Vagina (tissue), 2 donors: ENCODE results near the gene TPST2. TPM values are rescaled to one million over a fixed set of nuclear protein-coding genes. Genes with fewer than 3 reads are reported as not detected.
A peak's percentile ranks its signal among the peaks of the same experiment; 100 is the strongest.

Source experiments
- DNase-seq, 2 donors: peaks; one replicate each; pipeline ENCODE4 v3.0.0-alpha.2; 2017; ENCODE audit errors: extremely low spot score in 2 of 2
- H3K27ac ChIP-seq: fragments of 200-600 bp; sonication (generic); one replicate; pipeline ENCODE4 v1.5.1; 2019
- H3K27me3 ChIP-seq: fragments of 200-600 bp; sonication (generic); one replicate; pipeline ENCODE4 v1.5.1; 2019
- H3K36me3 ChIP-seq, 2 donors: fragments of 200-600 bp; sonication (generic); one replicate each; pipeline ENCODE4 v1.5.1; 2017 to 2019
- H3K4me1 ChIP-seq: fragments of 200-600 bp; sonication (generic); one replicate; pipeline ENCODE4 v1.5.1; 2019
- H3K4me3 ChIP-seq, 2 donors: fragments of 200-600 bp; sonication (generic); 1 replicate in 1 of 2; 2 replicates in 1 of 2; pipeline ENCODE4 v1.5.1; 2016 to 2019
- H3K9me3 ChIP-seq: fragments of 200-600 bp; sonication (generic); one replicate; pipeline ENCODE4 v1.5.1; 2019
- POLR2A ChIP-seq, 2 donors: fragments of 450-650 bp; IDR thresholded peaks; one replicate each; pipeline ENCODE4 v1.6.1; 2017; ENCODE audit warnings: antibody characterized with exemption in 2 of 2, mild to moderate bottlenecking in 2 of 2, moderate library complexity in 2 of 2
- POLR2AphosphoS5 ChIP-seq, 2 donors: sonication (generic); formaldehyde crosslinking; IDR thresholded peaks; one replicate each; pipeline ENCODE4 v1.9.0; 2017; ENCODE audit warnings: antibody characterized with exemption in 2 of 2, mild to moderate bottlenecking in 2 of 2, low read depth in 1 of 2; ENCODE audit not compliant: insufficient read depth in 1 of 2
- intact Hi-C: fragments of 100-400 bp; cut with DNase I; formaldehyde crosslinking; loops from one replicate; pipeline ENCODE4 v1.15.1; 2023
- total RNA-seq: library from RNA; depleted of rRNA; stranded (reverse); fragments of >200 nt; gene quantifications from one replicate; pipeline ENCODE4 v1.2.3, GENCODE V29; 2016
- TF ChIP-seq, protein P1 (sequence below), 3 experiments: fragments of 450-650 bp in 2 of 3; fragments of 200-600 bp in 1 of 3; sonication (generic) in 1 of 3; IDR thresholded peaks; one replicate each; pipeline ENCODE4 v1.5.1; 2017 to 2019; ENCODE audit warnings: antibody characterized with exemption in 3 of 3, mild to moderate bottlenecking in 2 of 3, moderate library complexity in 2 of 3

The TPST2 gene
- total RNA-seq, 1 donor from 2014 or later: 96.3 TPM

DNA sequence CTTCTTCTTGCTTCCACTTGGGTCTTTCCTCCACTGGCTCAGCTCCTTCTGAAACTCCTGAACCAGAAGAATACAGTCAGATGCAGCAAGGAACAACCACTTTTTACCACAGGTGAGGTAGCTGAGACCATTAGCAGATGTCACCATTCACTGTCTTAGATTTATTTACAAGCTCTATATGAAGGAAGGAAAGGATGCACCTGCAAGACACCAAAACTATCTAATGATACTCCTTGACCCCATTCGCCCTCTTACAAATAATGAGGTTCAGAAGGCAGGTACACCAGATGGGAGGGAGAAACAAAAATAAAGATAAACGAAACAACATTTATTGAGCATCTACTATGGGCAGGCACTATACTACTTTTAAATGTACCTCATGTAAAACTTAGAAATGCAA is 87.9 kb downstream of the TPST2 start:
- no peaks in the 10 kb centered on the region for H3K27me3 ChIP-seq
- peaks cover 4 to 94% of the 10 kb centered on the region in 2 donors for H3K36me3 ChIP-seq
- H3K4me1 ChIP-seq: no peaks in the 10 kb centered on the region
- H3K27ac ChIP-seq: no peak overlapping the region
- TF ChIP-seq, protein P1, sequence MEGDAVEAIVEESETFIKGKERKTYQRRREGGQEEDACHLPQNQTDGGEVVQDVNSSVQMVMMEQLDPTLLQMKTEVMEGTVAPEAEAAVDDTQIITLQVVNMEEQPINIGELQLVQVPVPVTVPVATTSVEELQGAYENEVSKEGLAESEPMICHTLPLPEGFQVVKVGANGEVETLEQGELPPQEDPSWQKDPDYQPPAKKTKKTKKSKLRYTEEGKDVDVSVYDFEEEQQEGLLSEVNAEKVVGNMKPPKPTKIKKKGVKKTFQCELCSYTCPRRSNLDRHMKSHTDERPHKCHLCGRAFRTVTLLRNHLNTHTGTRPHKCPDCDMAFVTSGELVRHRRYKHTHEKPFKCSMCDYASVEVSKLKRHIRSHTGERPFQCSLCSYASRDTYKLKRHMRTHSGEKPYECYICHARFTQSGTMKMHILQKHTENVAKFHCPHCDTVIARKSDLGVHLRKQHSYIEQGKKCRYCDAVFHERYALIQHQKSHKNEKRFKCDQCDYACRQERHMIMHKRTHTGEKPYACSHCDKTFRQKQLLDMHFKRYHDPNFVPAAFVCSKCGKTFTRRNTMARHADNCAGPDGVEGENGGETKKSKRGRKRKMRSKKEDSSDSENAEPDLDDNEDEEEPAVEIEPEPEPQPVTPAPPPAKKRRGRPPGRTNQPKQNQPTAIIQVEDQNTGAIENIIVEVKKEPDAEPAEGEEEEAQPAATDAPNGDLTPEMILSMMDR (IDR thresholded peaks at IDR 0.05): no peak
- TF ChIP-seq POLR2AphosphoS5 (IDR thresholded peaks at IDR 0.05; ENCODE audit: insufficient read depth in 1 of 2, low read depth in 1 of 2): no peak
- no peak for TF ChIP-seq POLR2A (IDR thresholded peaks at IDR 0.05)
- no peak for DNase-seq
- H3K4me3 ChIP-seq: no peak overlapping the region
- H3K9me3 ChIP-seq: no peaks in the 10 kb centered on the region
- intact Hi-C loops: no loop called here

DNA sequence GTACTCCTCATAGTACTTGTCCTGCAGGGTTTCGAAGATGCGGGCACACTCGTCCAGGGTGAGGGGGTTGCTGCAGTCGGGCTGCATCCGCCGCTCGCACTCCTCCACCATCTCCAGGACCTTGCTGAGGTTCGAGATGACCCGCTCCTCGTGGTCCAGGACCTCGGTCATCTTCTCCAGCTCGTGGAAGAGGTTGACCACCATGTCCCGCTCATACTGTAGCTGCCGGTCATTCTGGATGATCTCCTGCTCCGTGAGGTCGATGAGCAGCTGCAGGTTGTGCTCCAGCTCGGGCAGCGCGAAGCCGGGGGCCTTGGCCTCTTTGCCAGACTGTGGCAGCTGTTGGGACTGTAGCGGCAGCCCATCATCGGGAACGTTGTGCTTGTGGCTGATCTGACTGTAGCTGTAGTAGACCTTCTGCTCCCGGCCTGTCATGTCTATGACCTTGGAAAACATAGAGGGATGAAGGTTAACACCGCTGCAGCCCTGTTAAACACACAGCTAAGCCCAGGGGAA is 90.7 kb downstream of the TPST2 start:
- H3K36me3 ChIP-seq: peaks cover 0 to 90% of the 10 kb centered on the region in 2 donors
- DNase-seq: no peak
- H3K4me1 ChIP-seq: no peaks in the 10 kb centered on the region
- TF ChIP-seq POLR2AphosphoS5 (IDR thresholded peaks at IDR 0.05; ENCODE audit: insufficient read depth in 1 of 2, low read depth in 1 of 2): no peak
- intact Hi-C loops: no loop called here
- H3K4me3 ChIP-seq: no peak overlapping the region
- H3K9me3 ChIP-seq: no peaks in the 10 kb centered on the region
- H3K27ac ChIP-seq: no peak overlapping the region
- H3K27me3 ChIP-seq: no peaks in the 10 kb centered on the region

DNA sequence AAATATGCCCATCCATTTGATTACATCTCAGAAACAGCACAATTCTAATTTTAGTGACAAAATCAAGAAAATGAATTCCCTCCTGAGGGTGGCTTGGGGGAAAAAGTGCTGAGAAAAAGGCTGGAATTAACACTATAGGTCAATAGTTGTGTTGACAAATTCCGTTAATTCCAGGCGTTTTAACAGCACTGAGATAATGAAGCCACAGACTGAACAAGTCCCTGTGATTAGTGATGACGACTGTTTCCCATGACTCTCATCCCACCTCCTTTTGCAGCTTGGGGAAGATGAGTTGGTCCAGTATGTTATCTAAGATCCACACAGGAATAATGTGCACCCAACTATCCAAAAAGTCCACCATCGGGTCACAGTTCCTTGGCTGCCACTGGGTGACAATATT is 93.5 kb downstream of the TPST2 start:
- H3K4me3 ChIP-seq: no peak overlapping the region
- H3K4me1 ChIP-seq: no peaks in the 10 kb centered on the region
- TF ChIP-seq, protein P1 (IDR thresholded peaks at IDR 0.05): no peak
- TF ChIP-seq POLR2AphosphoS5 (IDR thresholded peaks at IDR 0.05; ENCODE audit: insufficient read depth in 1 of 2, low read depth in 1 of 2) (no peak), POLR2A (IDR thresholded peaks at IDR 0.05) (no peak)
- H3K27ac ChIP-seq: no peak overlapping the region
- no peaks in the 10 kb centered on the region for H3K27me3 ChIP-seq
- DNase-seq: no peak
- peaks cover 0 to 88% of the 10 kb centered on the region in 2 donors for H3K36me3 ChIP-seq
- H3K9me3 ChIP-seq: no peaks in the 10 kb centered on the region
- intact Hi-C loops: no loop called here

DNA sequence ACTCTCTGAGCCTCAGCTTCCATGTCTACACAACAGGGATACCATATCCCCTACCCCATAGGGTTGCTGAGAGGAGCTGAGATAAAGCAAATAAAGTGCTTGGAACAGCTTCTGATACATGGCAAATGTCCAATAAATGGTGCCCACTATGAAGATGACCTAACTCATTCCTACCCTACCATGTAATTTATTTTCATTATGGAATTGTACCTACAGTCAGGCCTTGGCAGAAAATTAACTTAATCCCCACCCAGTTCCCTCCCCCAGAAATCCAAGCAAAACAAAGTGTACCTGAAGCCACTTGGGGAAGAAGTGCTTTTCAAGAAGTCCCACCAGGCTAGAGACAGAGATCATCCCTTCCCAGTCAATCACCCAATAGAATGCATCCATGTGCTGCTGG is 95.4 kb downstream of the TPST2 start:
- Histone ChIP-seq H3K36me3 (peaks cover 0 to 84% of the 10 kb centered on the region in 2 donors), H3K9me3 (no peaks in the 10 kb centered on the region), H3K27ac (no peak overlapping the region), H3K4me3 (no peak overlapping the region), H3K27me3 (no peaks in the 10 kb centered on the region), H3K4me1 (no peaks in the 10 kb centered on the region)
- DNase-seq: no peak
- intact Hi-C loops: no loop called here
- TF ChIP-seq, protein P1 (IDR thresholded peaks at IDR 0.05): no peak
- no peak for TF ChIP-seq POLR2AphosphoS5 (IDR thresholded peaks at IDR 0.05; ENCODE audit: insufficient read depth in 1 of 2, low read depth in 1 of 2)
- no peak for TF ChIP-seq POLR2A (IDR thresholded peaks at IDR 0.05)

DNA sequence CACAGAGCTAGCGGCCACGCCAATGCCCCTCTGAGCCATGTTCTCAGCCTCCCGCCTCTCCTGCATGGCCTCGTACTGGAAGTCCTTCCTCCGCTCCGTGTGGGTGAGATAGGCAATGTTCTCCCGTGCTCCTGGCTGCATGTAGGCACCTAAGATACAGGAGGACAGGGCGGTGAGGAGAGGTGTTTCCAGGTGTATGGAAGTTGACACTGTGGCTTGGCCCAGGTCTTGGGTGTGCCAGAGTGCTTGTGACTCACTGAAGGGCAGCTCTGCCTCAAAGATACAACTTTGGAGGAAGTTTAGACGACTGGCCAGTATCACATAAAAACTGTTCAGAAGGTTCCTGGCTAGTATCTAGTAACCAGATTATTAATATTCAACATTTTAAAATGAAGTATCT is 97.7 kb downstream of the TPST2 start:
- Histone ChIP-seq H3K27ac (peak overlapping the region; percentile 46), H3K9me3 (no peaks in the 10 kb centered on the region), H3K36me3 (peaks cover 0 to 87% of the 10 kb centered on the region in 2 donors), H3K4me3 (no peak overlapping the region), H3K4me1 (no peaks in the 10 kb centered on the region), H3K27me3 (no peaks in the 10 kb centered on the region)
- intact Hi-C loops: no loop called here
- DNase-seq: no peak
- TF ChIP-seq POLR2AphosphoS5 (IDR thresholded peaks at IDR 0.05; ENCODE audit: insufficient read depth in 1 of 2, low read depth in 1 of 2) (no peak), POLR2A (IDR thresholded peaks at IDR 0.05) (no peak)
- TF ChIP-seq, protein P1 (IDR thresholded peaks at IDR 0.05): no peak
